Prostate gland (tissue), 1 donor: Measurements from ENCODE around the gene SLC25A5.

Source experiments
- POLR2A ChIP-seq: fragments of 450-650 bp; IDR thresholded peaks from one replicate; pipeline ENCODE4 v1.6.1; 2016; ENCODE audit warnings: antibody characterized with exemption, mild to moderate bottlenecking
- POLR2AphosphoS5 ChIP-seq: sonication (generic); formaldehyde crosslinking; IDR thresholded peaks from one replicate; pipeline ENCODE4 v1.6.1; 2017; ENCODE audit warnings: antibody characterized with exemption

DNA sequence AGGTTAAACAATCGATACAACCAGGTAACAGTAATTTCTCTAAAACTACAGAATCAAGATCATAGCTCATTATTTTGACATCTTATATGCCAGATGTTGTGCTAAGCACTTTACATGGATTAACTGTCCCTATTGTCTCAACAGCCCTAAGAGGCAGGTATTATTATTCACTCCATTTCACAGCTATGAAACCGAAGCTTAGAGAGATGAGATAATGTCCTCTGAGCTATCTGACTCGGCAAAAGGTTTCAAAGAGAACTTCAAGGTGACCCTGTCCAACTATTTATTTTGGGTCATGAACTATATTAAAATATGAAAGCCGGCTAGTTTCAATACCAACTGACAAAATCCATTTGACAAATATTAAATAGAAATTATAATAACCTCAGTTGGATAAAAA is 10.3 kb downstream of the SLC25A5 start:
- TF ChIP-seq POLR2A (no peak), POLR2AphosphoS5 (no peak)
